ENCODE results near the gene PRPSAP2.

PRPSAP2 gene

GRCh38 chr17:18975597-18975996 is 117.7 kb downstream of the PRPSAP2 start:
- Mint-ChIP-seq H3K4me3 (no peak overlapping the region), H3K4me1 (peaks cover 12% of the 10 kb centered on the region), H3K27ac (no peak overlapping the region), H3K27me3 (no peaks in the 10 kb centered on the region), H3K9me3 (no peaks in the 10 kb centered on the region)
- ATAC-seq (no peak), DNase-seq (no peak)

- ATAC-seq: no peak
- H3K4me1 Mint-ChIP-seq: peaks cover 12% of the 10 kb centered on the region
- no peak overlapping the region for H3K27ac Mint-ChIP-seq
- no peak overlapping the region for H3K4me3 Mint-ChIP-seq
- H3K27me3 Mint-ChIP-seq: no peaks in the 10 kb centered on the region
- DNase-seq: no peak
- H3K9me3 Mint-ChIP-seq: no peaks in the 10 kb centered on the region
These were observed 118.3 kb downstream of the PRPSAP2 start for GRCh38 chr17:18976201-18976600.

GRCh38 chr17:18977021-18977420 is 119.1 kb downstream of the PRPSAP2 start:
- Mint-ChIP-seq H3K27me3 (no peaks in the 10 kb centered on the region), H3K27ac (peak overlapping the region in 1 of 2 donors; percentile 33), H3K9me3 (no peaks in the 10 kb centered on the region), H3K4me3 (no peak overlapping the region), H3K4me1 (peaks cover 12% of the 10 kb centered on the region)
- ATAC-seq: no peak
- DNase-seq: no peak

GRCh38 chr17:18977646-18978045 is 119.7 kb downstream of the PRPSAP2 start:
- ATAC-seq (no peak), DNase-seq (no peak)
- Mint-ChIP-seq H3K9me3 (no peaks in the 10 kb centered on the region), H3K4me3 (no peak overlapping the region), H3K27ac (no peak overlapping the region), H3K4me1 (peaks cover 12% of the 10 kb centered on the region), H3K27me3 (no peaks in the 10 kb centered on the region)

GRCh38 chr17:18978050-18978449 is 120.1 kb downstream of the PRPSAP2 start:
- H3K27ac Mint-ChIP-seq: no peak overlapping the region
- H3K9me3 Mint-ChIP-seq: no peaks in the 10 kb centered on the region
- ATAC-seq: no peak
- DNase-seq: no peak
- H3K4me1 Mint-ChIP-seq: peaks cover 12% of the 10 kb centered on the region
- no peak overlapping the region for H3K4me3 Mint-ChIP-seq
- no peaks in the 10 kb centered on the region for H3K27me3 Mint-ChIP-seq

GRCh38 chr17:18978655-18979054 is 120.7 kb downstream of the PRPSAP2 start:
- no peak overlapping the region for H3K4me3 Mint-ChIP-seq
- DNase-seq (no peak), ATAC-seq (no peak)
- H3K4me1 Mint-ChIP-seq: peaks cover 12% of the 10 kb centered on the region
- H3K27me3 Mint-ChIP-seq: no peaks in the 10 kb centered on the region
- no peaks in the 10 kb centered on the region for H3K9me3 Mint-ChIP-seq
- H3K27ac Mint-ChIP-seq: no peak overlapping the region

Measured in stimulated activated naive CD8-positive, alpha-beta T cell treated with anti-CD3 and anti-CD28 coated beads, Interleukin-15, amount 100 ng/mL, for 72 hours (primary cell).